Thyroid gland (tissue), 4 donors: Measurements from ENCODE around the gene MPPED2.

Experiments
- CTCF ChIP-seq, 6 experiments: fragments of 200-600 bp in 3 of 6; fragments of 450-650 bp in 3 of 6; sonication (generic) in 3 of 6; IDR thresholded peaks; one replicate each; pipeline ENCODE4 v1.5.1; 2016 to 2019; ENCODE audit warnings: antibody characterized with exemption in 6 of 6, mild to moderate bottlenecking in 2 of 6, inconsistent platforms in 1 of 6, moderate library complexity in 1 of 6
- POLR2A ChIP-seq, 2 donors: fragments of 450-650 bp; IDR thresholded peaks; one replicate each; pipeline ENCODE4 v1.6.1; 2017; ENCODE audit warnings: antibody characterized with exemption in 2 of 2, mild to moderate bottlenecking in 2 of 2, moderate library complexity in 1 of 2

GRCh38 chr11:30465192-30465591, 121.0 kb downstream of the MPPED2 start:
- TF ChIP-seq CTCF (IDR thresholded peaks at IDR 0.05) (no peak), POLR2A (IDR thresholded peaks at IDR 0.05) (no peak)
